ENCODE results near the gene CCDC102A.
A peak's percentile ranks its signal among the peaks of the same experiment; 100 is the strongest.

Gene CCDC102A

DNA sequence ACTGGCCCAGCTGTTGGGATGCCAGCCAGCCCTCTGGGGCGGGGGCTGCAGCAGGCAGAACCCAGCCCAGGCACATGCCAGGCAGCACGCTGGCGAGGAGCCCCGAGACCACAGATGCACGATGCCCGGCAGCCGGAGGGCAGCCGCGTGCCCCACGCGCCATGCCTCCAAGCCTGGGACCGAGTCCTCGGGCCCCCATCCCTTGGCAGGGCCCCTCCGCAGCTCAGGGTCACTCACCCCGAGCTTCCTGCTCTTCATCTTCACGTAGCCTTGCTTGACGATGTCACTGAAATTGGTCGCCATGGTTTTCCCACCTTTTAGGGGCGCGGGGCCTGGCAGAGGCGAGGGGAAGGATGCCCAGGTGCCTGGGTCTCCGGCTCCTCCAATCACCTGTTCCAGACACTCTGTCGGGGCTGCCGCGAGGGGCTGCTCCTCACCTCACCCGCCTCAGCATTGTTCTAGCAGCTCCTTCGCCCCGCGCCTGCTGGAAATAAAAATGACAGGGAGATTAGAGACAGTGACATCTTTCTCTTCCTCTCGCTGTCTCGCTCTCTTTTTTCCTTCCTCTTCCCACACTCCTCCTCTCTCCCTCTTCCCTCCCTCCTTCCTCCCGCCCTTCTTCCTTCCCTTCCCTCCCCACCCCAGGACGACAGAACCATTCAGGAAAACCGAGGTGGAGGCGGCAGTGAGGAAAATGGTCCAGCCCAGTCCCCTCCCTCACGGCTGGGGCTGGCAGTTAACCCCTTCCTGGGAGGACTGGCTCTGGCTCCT is 57.0 kb downstream of the CCDC102A start:
- TF ChIP-seq, protein P1, sequence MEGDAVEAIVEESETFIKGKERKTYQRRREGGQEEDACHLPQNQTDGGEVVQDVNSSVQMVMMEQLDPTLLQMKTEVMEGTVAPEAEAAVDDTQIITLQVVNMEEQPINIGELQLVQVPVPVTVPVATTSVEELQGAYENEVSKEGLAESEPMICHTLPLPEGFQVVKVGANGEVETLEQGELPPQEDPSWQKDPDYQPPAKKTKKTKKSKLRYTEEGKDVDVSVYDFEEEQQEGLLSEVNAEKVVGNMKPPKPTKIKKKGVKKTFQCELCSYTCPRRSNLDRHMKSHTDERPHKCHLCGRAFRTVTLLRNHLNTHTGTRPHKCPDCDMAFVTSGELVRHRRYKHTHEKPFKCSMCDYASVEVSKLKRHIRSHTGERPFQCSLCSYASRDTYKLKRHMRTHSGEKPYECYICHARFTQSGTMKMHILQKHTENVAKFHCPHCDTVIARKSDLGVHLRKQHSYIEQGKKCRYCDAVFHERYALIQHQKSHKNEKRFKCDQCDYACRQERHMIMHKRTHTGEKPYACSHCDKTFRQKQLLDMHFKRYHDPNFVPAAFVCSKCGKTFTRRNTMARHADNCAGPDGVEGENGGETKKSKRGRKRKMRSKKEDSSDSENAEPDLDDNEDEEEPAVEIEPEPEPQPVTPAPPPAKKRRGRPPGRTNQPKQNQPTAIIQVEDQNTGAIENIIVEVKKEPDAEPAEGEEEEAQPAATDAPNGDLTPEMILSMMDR (IDR thresholded peaks at IDR 0.05; ENCODE audit: extremely low read depth, missing control alignments) = no peak
- no peak for DNase-seq (ENCODE audit: low spot score)

DNA sequence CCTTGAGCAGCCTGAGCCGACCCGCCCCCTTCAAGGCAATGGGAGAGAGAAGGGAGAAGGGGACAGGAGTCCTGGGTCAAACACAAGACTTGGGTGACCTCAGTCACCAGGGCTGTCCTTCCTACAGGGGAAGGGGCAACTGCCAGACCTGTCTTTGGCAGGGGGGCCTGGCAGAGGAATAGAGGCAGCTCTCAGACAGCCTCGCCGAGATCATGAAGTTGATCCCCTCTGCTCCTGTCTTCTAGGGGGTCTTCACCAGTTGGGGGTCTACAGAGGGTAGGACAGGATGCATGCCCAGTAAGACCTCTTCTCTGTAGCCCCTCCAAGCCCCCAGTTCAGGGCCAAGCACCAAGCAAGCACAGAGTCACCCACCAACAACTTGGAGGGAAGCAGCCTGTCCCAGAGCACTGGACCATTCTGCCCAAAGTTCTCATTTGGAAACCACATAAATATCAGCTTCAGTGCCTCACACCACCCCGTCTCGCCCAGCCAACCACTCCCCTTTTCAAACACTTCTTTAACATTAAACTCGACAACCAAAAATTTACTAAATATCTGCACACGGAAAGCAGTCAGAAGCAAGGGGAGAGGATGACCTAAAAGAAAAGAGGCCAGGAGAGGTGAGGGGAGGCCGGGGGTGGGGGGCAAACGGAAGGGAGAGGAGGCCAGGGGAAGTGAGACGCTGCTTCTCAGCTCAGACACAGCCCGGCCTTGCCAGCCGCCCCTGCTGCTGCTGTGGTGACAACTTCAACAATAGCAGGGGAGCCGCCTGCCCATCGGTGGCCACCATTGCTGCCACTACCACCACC is 57.8 kb downstream of the CCDC102A start:
- DNase-seq (ENCODE audit: low spot score) = no peak
- TF ChIP-seq, protein P1 (IDR thresholded peaks at IDR 0.05; ENCODE audit: extremely low read depth, missing control alignments) = no peak

DNA sequence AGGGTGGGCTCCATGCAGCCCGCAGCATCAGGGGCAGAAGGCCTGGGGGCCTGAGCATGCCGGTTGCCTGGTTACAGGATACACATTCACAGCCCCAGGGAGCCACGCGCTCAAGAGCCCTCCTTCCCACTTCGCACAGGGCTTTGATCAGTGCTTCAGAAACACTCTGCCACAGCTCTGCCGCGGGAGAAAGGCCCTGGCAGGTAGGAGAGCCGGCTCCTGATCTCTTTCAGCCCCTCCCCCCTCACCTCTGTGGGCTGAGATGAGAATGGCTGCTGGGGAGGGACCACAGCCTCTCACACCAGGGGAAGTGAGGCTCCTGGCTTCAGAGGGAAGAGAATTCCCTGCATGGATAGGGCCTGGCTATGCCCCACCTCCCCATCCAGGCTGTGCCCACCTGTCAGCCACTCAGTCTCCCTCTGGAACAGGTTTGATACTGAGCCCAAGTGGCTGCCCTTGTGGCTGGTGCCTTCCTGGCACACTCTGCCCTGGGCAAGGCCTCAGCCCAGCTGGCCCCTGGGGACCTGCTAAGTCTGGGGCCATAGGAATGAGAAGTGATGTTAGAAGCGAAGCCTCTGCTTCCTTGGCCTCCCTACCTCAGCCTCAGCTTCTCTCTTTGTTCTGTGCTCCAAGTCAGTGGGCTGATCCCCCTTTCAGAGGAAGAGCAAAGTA is 58.7 kb downstream of the CCDC102A start:
- no peak for DNase-seq (ENCODE audit: low spot score)
- TF ChIP-seq, protein P1 (IDR thresholded peaks at IDR 0.05; ENCODE audit: extremely low read depth, missing control alignments) = no peak

DNA sequence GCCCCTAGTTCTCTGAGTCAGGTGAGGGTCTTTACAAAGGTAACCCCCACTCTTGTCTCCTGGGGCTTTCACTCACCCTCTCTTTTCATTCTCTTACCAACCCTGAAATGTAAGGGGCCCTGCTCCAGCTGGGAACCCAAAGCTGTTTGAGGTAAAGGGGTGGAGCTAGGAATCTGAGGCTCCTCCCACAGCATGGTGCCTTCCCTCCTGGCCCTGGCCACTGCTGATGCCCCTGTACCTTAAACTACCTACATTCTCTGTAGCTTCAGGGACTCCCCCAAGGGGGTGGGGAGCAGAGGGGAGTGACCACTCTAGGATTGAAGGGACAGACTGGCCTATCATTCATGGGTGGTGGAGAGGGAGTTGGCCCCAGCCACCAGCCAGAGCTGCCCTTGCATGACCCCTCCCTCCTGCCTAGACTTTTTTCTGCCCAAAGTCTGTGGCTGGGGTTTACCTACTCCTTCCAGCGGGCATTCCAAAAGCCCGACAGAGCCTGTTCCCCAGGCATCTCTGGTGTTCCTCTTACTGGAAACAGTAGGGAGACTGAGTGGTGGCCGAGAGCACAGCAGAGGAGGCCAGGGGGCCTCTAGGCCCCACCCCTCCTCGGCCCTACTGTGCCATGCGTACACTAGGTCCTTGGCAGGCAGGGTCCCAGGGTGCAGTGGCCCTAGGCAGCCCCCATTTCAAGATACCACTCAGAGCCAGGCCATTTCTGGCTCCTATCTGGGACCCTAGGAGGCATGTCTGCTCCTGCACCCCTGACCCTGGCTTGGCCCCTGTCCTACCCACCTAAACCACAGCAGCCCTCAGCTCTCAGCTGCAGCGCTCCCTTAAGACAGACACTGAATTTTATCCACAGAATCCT is 59.6 kb downstream of the CCDC102A start:
- no peak for DNase-seq (ENCODE audit: low spot score)
- TF ChIP-seq, protein P1 (IDR thresholded peaks at IDR 0.05; ENCODE audit: extremely low read depth, missing control alignments) = no peak

DNA sequence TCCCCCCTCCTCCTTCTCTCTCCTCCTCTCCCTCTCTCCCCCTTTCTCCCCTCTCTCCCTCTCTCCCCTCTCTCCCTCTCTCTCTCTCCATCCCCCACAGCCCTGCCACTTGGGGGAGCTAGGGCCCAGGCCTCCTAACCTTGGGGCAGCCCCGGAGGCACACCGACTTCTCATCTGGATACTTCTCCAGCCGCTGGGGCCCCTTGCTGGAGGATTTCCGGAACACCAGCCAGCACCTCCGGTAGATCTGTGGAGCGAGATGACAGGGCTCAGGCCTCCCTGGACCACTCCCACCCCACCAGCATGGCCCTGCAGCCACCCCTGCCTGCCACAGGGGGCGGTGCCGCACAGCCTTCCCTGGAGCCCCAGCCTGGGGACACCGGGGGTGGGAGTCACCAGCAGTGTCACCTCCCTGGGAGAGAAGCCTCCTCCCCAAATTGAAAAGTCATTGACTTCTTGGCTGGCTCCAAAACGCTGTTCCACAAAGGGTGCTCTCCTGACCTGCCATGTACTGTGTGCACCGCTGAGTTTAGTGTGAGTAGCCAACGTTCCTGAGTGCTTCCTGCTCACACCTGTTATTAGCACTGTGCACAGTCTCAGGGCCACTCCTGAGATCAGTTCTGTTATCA is 60.5 kb downstream of the CCDC102A start:
- DNase-seq (ENCODE audit: low spot score) = peak; percentile 85
- TF ChIP-seq, protein P1 (IDR thresholded peaks at IDR 0.05; ENCODE audit: extremely low read depth, missing control alignments) = peak; percentile 83
